Brain microvascular endothelial cell (primary cell): ENCODE measurements around the gene AGRN.

Experiments
- DNase-seq: peaks from one replicate; pipeline ENCODE4 v3.0.0-alpha.2; 2020
- H3K27ac ChIP-seq: fragments of 250-450 bp; sonication (Bioruptor Pico); 2 replicates; pipeline ENCODE4 v1.5.1; 2020; ENCODE audit warnings: mild to moderate bottlenecking, moderate library complexity
- H3K27me3 ChIP-seq: fragments of 250-450 bp; sonication (Bioruptor Pico); replicated peaks from 2 replicates; pipeline ENCODE4 v1.5.1; 2020; ENCODE audit warnings: mild to moderate bottlenecking
- H3K36me3 ChIP-seq: fragments of 250-450 bp; sonication (Bioruptor Pico); replicated peaks from 2 replicates; pipeline ENCODE4 v1.5.1; 2020; ENCODE audit warnings: mild to moderate bottlenecking
- H3K4me3 ChIP-seq: 2 replicates; pipeline ENCODE4 v1.5.1; 2011; ENCODE audit warnings: low read depth, mild to moderate bottlenecking, control low read depth, low read length, moderate library complexity
- CTCF ChIP-seq: IDR thresholded peaks from 2 replicates; pipeline ENCODE4 v1.5.1; 2011; ENCODE audit warnings: low read depth, mild to moderate bottlenecking, moderate library complexity, low read length, control low read depth, inconsistent platforms; ENCODE audit errors: missing control alignments
- in situ Hi-C: cut with HindIII; loops from 2 replicates; pipeline ENCODE4 v1.10.0; 2017; ENCODE audit warnings: low sequenced_read_pairs, low pct_ligation_motif_present

AGRN gene

GRCh38 chr1:1082776-1083415 lies 63.0 kb downstream of the AGRN start:
- TF ChIP-seq CTCF, result no peak
- in situ Hi-C loops, result no loop called here
- Histone ChIP-seq H3K27me3 (no peaks in the 10 kb centered on the region), H3K36me3 (no peaks in the 10 kb centered on the region), H3K4me3 (no peak overlapping the region), H3K27ac (no peak overlapping the region)
- no peak for DNase-seq

GRCh38 chr1:1083416-1084371 lies 63.8 kb downstream of the AGRN start:
- Histone ChIP-seq H3K27me3 (no peaks in the 10 kb centered on the region), H3K27ac (no peak overlapping the region), H3K36me3 (no peaks in the 10 kb centered on the region), H3K4me3 (no peak overlapping the region)
- no peak for TF ChIP-seq CTCF
- in situ Hi-C loops, result no loop called here
- DNase-seq, result no peak

- in situ Hi-C loops, result no loop called here
- H3K36me3 ChIP-seq, result no peaks in the 10 kb centered on the region
- no peaks in the 10 kb centered on the region for H3K27me3 ChIP-seq
- no peak for TF ChIP-seq CTCF
- no peak overlapping the region for H3K4me3 ChIP-seq
- no peak overlapping the region for H3K27ac ChIP-seq
- no peak for DNase-seq
Observed at GRCh38 chr1:1084372-1085170, 64.7 kb downstream of the AGRN start.

- in situ Hi-C loops, result no loop called here
- TF ChIP-seq CTCF, result no peak
- DNase-seq, result no peak
- H3K27ac ChIP-seq, result no peak overlapping the region
- H3K27me3 ChIP-seq, result no peaks in the 10 kb centered on the region
- no peak overlapping the region for H3K4me3 ChIP-seq
- no peaks in the 10 kb centered on the region for H3K36me3 ChIP-seq
Observed at GRCh38 chr1:1085171-1085841, 65.4 kb downstream of the AGRN start.
